ENCODE results near the gene CYREN.

The CYREN gene

GRCh38 chr7:135197343-135197742, 26.8 kb upstream of the CYREN start:
- no peak for DNase-seq

GRCh38 chr7:135195968-135196629, 25.6 kb upstream of the CYREN start:
- DNase-seq = no peak

- DNase-seq = no peak
These were observed 24.6 kb upstream of the CYREN start for GRCh38 chr7:135195156-135195555.

GRCh38 chr7:135194494-135195095, 24.1 kb upstream of the CYREN start:
- DNase-seq = no peak

- DNase-seq = no peak
These were observed 23.1 kb upstream of the CYREN start for GRCh38 chr7:135193615-135194081.

GRCh38 chr7:135192914-135193536, 22.5 kb upstream of the CYREN start:
- no peak for DNase-seq

GRCh38 chr7:135190703-135191102, 20.2 kb upstream of the CYREN start:
- no peak for DNase-seq

GRCh38 chr7:135189961-135190360, 19.5 kb upstream of the CYREN start:
- no peak for DNase-seq

- no peak for DNase-seq
These were observed 18.7 kb upstream of the CYREN start for GRCh38 chr7:135189221-135189662.

- no peak for DNase-seq
These were observed 17.9 kb upstream of the CYREN start for GRCh38 chr7:135188298-135188984.

- no peak for DNase-seq
These were observed 16.3 kb upstream of the CYREN start for GRCh38 chr7:135186841-135187253.

- no peak for DNase-seq
These were observed 15.7 kb upstream of the CYREN start for GRCh38 chr7:135186261-135186540.

- DNase-seq = no peak
These were observed 15.2 kb upstream of the CYREN start for GRCh38 chr7:135185471-135186260.

- DNase-seq = no peak
These were observed 13.8 kb upstream of the CYREN start for GRCh38 chr7:135184254-135184841.

GRCh38 chr7:135183478-135183877, 13.0 kb upstream of the CYREN start:
- DNase-seq = no peak

GRCh38 chr7:135181929-135182678, 11.6 kb upstream of the CYREN start:
- no peak for DNase-seq

- no peak for DNase-seq
These were observed 10.9 kb upstream of the CYREN start for GRCh38 chr7:135181261-135181928.

GRCh38 chr7:135180122-135180521, 9.6 kb upstream of the CYREN start:
- no peak for DNase-seq

- DNase-seq = no peak
These were observed 8.9 kb upstream of the CYREN start for GRCh38 chr7:135179321-135179925.

- DNase-seq = no peak
These were observed 7.9 kb upstream of the CYREN start for GRCh38 chr7:135178364-135178763.
